Hematopoietic multipotent progenitor cell treated with erythropoietin and hydrocortisone succinate and interleukin-3 and kit ligand, for 4 days (in vitro differentiated cells): ENCODE data around the gene TAOK2.

Source experiments
- DNase-seq: peaks from one replicate; pipeline ENCODE4 v3.0.0-alpha.2; 2015

Gene TAOK2

DNA sequence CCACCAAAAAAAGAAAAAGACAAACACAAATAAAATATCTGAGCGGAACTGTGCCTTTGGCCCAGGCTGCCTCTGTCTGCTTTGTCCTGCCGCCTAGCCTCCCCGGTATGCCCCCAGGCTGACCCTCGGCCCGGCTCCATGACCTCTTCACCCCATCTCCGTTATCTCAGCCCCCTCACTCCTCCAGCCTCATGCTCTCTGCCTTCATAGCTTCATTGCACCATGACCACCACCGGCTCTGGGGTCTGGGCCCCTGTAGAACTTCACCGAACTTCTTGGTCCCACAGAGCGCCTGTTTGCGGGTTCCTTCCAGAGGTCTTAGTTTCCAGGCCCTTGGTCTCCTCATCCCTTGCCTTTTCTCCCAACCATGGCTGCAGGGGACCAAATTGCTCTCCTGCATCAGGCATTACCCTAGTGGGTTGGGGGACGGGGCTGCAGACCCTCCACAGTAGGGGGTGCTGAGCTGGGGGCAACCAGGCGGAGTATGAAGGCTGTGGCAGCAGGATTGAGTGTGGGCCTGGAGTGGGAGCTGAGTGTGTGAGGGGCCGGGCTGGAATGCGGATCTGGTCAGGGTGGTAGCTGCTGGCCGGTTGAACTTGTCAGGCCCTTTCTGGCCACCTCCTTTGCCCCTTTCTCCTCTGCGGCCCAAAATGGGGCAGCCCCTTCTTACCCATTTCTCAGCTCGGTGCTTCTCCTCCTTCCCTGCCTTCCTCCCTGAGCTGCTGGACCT lies 14.8 kb downstream of the TAOK2 start:
- DNase-seq: no peak

DNA sequence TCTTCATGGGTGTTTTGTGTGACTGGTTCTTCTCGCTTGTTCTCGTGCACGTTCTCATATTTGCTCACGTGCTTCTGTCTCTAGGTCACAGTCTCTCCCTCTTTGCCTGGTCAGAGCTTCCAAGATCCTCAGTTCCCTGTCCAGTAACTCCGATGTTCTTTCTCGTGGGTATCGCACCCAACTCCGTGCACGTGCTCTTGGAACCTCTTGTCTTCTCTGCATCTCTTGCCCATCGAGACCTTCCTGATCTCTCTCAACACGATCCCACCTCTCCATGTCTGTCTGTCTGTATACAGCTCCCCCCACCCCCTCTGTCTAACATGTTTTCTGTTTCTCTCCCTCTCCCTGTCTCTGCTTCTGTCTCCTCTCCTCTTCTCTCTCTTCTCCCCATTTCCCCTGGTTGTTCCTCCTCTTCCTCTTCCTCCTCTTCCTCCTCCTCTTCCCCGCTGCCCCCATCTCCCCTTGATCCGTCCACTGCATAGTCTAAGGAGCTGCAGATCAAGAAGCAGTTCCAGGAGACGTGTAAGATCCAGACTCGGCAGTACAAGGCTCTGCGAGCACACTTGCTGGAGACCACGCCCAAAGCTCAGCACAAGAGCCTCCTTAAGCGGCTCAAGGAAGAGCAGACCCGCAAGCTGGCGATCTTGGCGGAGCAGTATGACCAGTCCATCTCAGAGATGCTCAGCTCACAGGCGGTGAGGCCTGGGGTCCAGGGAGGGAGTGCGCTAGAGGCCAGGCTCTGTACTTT lies 15.6 kb downstream of the TAOK2 start:
- no peak for DNase-seq

DNA sequence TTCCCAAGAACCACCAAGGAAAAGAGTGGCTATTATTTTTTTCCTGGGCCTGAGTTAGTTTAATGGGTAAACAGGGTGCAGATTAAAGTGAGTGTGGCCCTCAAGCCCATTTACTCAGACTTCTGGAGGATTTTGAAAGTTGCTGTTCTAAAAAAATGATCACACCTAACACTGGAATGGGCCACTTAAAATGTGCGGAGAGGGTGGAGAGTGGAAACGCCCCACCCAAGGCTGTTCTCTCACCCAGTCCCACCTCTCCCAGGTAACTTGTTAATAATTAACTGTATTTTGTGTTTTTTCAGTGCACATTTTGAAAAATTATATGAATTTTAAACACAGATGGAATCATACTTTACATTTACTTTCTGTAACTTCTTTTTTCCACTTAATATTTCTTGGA lies 16.4 kb downstream of the TAOK2 start:
- no peak for DNase-seq

DNA sequence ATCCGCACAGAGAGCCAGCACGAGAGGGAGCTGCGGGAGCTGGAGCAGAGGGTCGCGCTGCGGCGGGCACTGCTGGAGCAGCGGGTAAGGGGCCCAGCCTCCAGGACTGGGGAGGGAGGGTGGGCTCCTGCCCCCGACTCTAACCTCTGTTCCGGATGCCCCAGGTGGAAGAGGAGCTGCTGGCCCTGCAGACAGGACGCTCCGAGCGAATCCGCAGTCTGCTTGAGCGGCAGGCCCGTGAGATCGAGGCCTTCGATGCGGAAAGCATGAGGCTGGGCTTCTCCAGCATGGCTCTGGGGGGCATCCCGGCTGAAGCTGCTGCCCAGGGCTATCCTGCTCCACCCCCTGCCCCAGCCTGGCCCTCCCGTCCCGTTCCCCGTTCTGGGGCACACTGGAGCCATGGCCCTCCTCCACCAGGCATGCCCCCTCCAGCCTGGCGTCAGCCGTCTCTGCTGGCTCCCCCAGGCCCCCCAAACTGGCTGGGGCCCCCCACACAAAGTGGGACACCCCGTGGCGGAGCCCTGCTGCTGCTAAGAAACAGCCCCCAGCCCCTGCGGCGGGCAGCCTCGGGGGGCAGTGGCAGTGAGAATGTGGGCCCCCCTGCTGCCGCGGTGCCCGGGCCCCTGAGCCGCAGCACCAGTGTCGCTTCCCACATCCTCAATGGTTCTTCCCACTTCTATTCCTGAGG lies 17.4 kb downstream of the TAOK2 start:
- no peak for DNase-seq

- DNase-seq: no peak
Measured at GRCh38 chr16:29991571-29991904, 17.9 kb downstream of the TAOK2 start.

DNA sequence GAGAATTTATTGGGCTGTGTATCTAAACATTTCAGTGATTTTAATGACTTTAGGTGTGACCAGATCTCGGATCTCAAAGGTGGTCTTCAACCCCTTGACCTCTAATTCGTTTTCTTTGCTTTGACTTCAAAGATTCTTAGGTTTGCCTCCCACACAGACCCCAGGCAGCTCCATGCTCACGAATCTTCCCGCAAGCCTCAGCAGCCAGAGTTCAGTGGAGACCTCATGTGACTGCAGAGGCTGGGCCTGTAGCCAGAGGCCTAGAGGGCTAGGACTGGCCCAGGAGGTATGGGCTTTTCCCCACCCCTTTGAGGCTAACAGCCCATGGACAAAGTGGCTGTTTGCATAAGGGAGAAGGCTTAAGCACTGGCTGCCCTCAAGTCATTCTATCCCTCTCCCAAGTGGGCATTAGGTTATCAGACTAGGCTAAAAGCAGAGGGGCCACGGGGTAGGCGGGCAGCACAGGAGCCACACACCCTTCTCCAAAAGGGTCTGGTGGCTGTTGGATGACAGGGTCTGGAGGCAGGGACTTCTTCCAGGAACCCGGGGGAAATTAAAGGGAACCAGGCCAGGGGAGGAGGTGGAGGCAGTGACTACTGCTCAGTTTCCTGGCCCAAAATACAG lies 18.8 kb downstream of the TAOK2 start:
- no peak for DNase-seq

- DNase-seq: no peak
Measured at GRCh38 chr16:29993191-29993902, 19.7 kb downstream of the TAOK2 start.

- no peak for DNase-seq
Measured at GRCh38 chr16:29993903-29994599, 20.4 kb downstream of the TAOK2 start.

DNA sequence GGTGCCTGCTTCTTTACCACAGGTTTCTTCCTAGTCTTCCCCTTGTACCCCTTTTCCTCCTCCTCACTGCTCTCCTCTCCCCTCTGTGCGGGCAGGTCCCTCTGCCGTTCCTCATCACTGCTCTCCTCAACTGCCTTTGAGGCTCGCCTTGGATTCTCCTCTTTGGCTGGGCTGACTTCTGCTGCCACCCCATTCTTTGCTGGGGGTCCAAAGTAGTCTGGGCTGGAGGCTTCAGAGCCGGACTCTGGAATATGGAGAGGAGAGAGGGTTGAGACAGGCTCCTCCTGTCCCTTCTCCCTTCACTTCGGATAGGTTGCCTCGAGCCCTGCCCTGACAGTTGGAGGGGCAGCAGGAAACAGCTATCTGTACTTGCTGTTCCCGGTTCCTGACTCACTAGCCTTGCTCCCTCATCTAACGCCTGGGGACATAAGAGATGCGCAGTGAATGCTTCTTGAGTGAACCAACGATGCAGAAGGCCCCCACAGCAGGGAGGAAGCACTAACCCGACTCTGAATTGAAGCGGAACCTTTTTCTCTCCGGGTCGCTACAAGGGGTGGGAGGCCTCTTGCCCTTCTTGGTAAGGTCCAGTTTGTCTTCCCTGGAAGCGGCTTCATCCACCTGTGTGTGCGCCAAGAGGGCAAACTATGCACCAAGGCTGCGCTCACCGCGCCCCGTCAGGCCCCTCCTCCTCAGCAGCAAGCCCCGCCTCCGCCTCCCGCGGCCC lies 21.1 kb downstream of the TAOK2 start:
- peak; percentile 71 for DNase-seq

DNA sequence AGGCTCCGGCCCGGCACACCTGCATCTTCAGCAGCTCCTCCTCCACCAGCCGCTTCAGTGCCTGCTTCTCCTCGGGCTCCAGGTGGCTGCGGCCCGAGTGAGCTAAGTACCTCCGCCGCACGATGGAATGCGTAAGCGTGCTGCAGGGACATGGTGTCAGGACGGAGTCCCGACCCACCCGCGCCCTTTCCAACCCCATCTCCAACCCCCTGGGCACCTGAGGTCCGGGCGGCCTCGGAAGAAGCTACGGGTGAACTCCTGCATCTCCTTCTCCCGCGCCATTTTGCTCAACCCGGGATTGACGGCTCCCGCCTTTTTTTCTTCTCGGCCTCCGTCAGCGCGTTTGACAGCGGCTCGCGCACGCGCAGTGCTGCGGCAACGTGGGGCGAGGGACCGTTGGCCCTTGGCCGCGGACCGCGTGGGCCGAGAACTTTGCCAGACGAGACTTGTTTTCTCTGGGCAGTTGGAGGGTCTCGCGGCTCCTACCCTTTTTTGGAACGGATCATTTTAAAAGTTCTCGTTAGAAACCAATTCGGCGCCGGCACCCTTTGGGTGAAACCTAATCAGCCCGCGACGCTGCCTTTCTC lies 21.7 kb downstream of the TAOK2 start, which contains the start of gene HIRIP3:
HIRIP3 (minus strand) TSS at position 294 of the 587 bp plus-strand sequence; CDS start at position 282, 12 bp downstream.
- DNase-seq: peak; percentile 96

DNA sequence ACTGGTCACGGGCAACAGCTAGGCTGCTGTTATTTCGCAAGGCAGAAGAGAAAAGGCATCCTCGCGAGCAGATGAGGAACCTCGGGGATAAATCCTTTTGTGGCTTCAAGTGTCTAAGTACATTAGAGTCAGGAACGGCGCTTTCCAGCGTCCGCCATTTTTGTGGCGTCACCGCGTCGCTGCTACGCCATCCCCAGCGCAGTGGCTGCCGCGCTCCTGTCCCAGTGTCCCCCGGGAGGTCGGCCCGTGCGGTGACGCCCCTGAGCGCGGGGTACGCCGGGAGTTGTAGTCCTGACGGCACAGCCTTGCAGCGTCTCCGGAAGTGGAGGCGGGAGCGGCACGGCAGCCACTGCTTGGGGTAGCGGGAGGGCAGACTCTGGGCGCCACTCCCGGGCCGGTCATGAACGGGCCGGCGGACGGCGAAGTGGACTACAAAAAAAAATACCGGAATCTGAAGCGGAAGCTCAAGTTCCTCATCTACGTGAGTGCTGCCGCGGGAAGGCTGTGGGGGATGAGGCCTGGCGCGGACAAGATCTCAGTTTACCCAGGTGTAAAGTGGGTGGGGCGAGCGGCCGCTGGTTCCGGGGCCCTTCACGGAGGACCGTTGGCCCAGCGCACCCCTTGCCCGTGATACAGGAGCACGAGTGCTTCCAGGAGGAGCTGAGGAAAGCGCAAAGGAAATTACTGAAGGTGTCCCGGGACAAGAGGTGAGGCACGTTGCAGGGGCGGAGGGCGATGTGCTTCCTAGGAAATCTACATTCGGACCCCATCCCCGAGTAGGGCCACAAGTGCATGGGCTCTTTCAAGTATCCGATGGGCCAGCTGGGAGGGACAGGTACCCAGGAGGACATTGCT lies 22.5 kb downstream of the TAOK2 start, which contains the start of gene INO80E:
INO80E (plus strand) TSS at position 331 of the 855 bp plus-strand sequence; CDS start at position 401, 70 bp downstream.
- peak; percentile 99 for DNase-seq

DNA sequence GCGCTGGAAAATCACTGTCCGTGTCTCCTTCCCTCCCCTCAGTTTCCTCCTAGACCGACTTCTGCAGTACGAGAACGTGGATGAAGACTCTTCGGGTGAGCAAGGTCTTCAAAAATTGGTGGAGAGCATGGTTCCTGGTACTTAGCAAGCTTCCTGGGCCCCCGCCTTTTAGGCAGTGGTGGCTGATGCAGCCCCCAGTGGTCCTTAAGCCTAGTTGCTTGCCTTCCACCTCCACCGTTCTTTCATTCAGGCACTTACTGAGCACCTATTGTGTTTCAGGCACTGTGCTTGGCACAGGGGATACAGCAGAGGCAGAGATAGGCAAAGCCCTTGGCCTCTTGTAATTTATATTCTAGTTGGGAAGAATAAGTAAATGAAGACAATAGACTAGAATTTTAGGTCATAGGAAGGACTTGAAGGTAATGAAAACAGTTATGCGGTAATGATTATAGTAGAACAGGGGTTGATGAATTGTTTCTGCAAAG lies 23.1 kb downstream of the TAOK2 start:
- peak; percentile 48 for DNase-seq

GRCh38 chr16:29999605-30000004 lies 25.9 kb downstream of the TAOK2 start:
- no peak for DNase-seq

DNA sequence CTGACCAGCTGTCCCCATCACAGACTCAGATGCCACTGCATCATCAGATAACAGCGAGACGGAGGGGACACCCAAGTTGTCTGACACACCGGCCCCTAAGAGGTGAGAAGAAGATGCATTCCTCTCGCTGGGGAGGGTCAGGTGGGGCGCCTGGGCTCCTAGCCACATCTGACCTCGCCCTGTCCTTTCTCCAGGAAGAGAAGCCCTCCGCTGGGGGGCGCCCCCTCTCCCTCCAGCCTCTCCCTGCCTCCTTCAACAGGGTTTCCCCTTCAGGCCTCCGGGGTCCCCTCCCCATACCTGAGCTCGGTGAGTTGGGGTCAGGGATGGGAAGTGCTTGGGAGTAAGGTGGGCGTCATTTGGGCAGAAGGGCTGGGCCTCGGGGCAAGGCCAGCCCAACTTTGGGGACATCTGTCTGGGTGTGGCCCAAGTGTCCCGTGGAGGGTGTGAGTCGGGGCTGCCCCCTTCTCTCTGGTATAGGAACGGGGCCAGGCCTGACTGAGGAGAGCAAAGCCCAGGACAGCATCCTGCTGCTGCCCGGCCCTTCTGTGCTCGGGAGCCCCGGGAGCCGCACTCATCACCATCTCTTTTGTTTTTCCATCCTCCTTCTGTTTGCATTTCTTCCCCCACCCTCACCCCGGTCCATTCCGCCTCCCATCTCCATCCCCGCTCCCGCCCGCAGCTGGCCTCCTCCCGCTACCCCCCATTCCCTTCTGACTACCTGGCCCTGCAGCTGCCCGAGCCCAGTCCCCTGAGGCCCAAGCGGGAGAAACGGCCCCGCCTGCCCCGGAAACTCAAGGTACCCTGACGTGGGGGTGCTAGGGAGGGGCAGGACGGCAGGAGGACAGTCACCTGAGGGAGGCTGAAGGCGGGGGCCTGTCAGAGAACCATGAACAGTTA lies 27.3 kb downstream of the TAOK2 start:
- DNase-seq: no peak

DNA sequence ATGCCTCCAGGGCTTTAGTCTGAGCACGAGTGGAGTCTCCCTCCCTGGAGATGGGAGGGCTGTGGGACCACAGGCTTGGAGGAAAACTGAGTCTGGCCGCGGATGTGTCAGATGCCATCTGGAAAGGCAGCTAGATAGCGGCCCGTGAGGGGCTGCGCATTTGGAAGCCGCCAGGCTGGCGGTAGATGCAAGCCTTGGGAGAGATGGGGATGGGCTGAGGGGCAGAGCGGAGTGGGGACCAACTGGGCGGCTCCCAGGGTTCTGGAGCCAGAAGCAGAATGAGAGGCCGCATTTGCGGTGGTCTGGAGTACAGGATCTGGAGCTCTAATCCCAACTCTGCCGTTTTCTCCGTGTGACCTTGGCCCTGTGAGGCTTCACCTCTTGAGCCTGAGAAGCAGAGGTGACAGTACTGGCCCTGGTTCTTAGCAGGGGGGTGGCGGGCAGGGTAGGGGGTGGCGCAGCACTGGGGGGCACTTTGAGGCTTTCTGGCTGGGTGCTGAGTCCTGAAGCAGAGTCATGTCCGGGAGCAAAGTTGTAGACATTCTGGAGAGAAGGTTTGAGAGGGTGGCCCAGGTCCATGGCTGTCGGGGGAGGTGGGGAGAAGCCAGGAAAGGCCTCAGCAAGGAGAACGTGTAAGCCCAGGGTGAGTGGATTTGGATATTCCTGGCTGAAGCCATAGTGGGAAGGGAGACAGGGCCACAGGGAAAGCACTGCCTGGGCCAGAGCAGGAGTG lies 29.1 kb downstream of the TAOK2 start:
- DNase-seq: no peak

DNA sequence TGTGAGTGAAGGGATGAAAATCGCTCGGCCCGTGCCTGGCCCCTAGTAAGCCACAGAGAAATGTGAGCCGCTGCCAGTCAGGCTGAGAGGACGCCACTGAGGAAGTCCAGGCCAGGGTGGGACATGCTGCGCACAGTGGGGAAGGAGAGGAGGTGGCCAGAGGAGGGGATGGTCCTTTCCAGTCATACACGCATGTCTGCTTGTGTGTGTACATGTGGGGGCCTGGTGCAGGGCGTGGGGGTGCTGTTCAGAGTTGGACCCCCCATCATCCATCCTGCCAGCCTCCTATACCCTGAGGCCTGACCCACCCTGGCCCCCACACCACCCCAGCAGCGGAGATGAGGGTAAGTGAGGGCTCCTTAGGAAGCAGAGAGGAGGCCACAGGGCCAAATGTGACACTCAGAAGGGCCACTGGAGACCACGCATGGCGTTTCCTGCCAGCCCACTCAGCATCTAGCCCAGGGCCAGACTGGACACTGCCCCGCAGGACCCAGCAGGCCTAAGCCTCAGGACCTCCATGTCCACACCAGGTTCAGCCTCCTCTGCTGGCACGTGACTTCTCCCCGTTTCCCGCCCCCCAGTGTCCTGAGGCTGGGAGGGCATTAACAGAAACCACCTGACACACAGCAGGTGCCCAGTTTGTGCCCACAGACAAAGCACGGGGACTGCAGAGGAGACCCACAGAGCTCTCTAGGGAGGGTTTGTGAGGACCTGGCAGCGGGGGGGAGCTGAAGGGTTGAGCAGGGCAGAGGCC lies 30.2 kb downstream of the TAOK2 start:
- DNase-seq: no peak

GRCh38 chr16:30004424-30004776 lies 30.7 kb downstream of the TAOK2 start:
- DNase-seq: no peak
